Activated CD4-positive, alpha-beta T cell treated with anti-CD3 and anti-CD28 coated beads for 1 hour (primary cell): Measurements from ENCODE around the gene NCKIPSD.
"Not testable (repeated sequence)": the region's sequence is repeated elsewhere in the genome, so short reads cannot be mapped to it uniquely, and the experiment has no call there.

Experiments
- DNase-seq: peaks from one replicate; pipeline ENCODE4 v3.0.0-alpha.2; 2020

NCKIPSD gene

DNA sequence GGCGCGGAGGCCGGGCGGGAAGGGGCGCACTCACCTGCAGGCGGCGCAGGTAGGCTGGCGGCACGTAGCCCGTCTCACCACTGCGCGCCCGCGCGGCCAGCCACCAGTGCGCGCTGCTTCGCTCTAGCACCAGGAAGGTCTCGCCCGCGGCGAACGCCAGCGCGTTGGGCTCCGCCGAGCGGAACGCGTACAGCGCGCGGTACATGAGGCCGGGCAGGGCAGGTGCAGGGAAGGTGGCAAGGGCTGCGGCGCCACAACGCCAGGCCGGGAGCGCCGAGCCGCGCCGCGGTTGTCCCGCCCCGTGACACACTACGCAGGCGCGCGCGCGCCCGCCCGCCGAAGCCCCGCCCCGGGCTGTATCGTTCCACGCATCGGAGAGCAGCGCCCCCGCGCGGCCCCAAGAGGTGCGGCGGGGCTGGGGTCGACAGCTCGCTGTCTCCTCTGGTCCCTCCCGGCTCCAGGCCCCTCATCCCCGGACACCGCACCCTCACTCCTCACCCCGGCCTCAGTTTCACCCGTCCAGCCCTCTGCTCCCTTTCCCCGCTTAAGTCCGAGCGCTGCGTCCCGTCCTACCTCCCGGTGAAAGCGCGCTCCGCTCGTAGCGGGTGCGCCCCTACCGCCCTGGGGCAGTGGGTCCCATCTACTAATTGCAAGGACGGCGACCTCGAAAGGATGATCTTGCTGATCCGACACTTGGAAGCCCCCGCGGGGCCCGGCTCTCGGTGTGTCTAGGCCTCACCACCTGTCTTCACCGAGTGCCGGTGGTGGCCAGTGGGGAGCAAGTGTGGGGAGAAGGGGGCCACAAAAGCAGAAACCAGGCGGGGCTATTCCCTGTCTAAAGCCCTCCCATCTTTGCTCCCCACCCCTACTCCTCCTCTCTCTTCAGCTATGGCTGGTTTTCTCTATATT lies at the start of gene NCKIPSD:
TSS of gene NCKIPSD (minus strand) at position 313 of the 909 bp plus-strand sequence. CDS start at position 205, 108 bp downstream.
- DNase-seq = peak; percentile 85

DNA sequence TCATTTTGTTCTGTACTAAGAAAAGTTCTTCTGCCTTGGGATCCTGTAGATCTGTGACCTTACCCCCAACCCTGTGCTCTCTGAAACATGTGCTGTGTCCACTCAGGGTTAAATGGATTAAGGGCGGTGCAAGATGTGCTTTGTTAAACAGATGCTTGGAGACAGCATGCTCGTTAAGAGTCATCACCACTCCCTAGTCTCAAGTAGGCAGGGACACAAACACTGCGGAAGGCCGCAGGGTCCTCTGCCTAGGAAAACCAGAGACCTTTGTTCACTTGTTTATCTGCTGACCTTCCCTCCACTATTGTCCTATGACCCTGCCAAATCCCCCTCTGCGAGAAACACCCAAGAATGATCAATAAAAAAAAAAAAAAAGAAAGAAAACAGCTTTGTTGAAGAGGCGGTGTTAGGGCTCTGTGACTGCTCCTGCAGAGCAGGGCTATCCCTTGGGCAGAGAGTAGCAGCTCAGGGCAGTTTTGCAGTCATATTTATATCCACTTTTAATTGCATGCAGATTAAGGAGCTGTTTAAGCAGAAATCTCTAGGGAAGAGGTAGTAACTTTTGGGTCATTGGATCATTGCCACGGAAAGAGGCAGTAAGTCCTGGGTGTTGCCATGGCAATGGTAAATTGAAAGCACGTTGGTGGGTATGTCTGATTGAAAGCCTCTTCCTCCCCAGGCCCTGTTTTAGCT lies 49.5 kb upstream of the NCKIPSD start:
- DNase-seq = not testable (repeated sequence)

DNA sequence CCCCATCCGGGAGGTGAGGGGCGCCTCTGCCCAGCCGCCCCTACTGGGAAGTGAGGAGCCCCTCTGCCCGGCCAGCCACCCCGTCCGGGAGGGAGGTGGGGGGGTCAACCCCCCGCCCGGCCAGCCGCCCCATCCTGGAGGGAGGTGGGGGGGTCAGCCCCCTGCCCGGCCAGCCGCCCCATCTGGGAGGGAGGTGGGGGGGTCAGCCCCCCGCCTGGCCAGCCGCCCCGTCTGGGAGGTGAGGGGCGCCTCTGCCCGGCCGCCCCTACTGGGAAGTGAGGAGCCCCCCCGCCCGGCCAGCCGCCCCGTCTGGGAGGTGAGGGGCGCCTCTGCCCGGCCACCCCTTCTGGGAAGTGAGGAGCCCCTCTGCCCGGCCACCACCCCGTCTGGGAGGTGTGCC lies 48.8 kb upstream of the NCKIPSD start:
- not testable (repeated sequence) for DNase-seq

DNA sequence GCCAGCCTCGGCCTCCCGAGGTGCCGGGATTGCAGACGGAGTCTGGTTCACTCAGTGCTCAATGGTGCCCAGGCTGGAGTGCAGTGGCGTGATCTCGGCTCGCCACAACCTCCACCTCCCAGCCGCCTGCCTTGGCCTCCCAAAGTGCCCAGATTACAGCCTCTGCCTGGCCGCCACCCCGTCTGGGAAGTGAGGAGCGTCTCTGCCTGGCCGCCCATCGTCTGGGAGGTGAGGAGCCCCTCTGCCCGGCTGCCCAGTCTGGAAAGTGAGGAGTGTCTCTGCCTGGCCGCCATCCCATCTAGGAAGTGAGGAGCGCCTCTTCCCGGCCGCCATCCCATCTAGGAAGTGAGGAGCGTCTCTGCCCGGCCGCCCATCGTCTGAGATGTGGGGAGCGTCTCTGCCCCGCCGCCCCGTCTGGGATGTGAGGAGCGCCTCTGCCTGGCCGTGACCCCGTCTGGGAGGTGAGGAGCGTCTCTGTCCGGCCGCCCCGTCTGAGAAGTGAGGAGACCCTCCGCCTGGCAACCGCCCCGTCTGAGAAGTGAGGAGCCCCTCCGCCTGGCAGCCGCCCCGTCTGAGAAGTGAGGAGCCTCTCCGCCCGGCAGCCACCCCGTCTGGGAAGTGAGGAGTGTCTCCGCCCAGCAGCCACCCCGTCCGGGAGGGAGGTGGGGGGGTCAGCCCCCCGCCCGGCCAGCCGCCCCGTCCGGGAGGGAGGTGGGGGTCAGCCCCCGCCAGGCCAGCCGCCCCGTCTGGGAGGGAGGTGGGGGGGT lies 48.2 kb upstream of the NCKIPSD start:
- DNase-seq = not testable (repeated sequence)

DNA sequence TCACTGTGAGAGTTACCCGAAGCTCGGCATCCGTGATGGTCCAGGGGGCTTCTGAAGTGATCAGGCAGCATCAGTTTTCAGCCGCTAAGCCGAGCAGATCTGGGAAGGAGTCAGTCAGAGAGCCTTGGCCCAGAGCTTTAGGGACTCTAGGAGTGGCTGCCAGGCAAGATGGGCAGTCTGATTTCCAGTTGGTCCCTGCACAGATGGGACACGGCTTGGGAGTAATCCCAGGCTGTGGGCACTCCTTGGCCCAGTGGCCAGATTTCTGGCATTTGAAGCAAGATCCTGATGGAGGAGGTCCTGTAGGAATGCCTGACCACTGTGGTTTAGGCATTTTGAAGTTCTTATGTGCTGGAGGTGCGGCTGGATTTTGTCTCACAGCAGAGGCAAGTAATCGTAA lies 41.8 kb upstream of the NCKIPSD start:
- no peak for DNase-seq

DNA sequence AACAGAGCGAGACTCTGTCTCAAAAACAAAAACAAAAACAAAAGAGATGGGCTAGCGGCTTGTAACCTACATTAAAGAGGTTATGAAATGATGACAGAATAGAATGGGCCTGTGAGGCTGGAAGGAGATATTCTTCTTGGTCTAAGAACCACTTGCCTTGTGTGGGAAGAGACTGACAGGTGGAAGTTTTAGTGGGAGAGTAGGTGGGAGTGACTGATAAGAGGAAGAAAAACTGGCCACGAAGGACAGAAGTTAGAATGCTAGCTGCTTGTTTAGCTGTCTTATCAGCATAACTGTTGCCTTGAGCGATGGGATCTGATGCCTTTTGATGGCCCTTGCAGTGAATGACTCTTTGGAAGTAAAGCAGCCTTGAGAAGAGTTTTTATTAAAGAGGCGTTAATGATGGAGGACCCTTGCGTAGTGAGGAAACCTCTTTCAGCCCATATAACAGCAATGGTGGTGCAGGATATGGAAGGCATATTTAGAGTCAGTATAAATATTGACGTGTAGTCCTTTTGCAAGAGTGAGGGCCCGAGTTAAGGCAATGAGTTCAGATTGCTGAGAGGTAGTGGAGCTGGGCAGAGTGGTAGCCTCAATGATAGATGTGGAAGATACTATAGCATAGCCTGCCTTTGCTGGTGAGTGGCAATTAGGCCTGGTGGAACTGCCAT lies 39.6 kb upstream of the NCKIPSD start:
- DNase-seq = not testable (repeated sequence)

DNA sequence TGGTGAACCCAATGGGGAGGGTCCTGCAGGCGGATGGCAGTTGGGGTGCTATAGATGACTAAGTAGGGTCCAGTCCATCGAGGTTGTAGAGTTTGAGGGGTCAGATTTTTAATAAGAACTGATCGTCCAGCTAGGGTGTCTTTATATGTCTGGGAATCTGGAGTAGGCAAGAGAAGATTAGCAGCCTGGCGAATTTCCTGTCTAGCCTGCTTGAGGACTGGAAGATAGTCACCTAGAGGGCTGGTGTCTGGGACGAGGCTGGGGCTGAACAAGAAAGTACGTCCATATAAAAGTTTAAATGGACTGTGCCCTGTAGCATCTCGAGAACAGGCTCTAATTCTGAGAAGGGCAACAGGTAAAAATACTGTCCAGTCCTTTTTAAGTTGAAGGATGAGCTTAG lies 38.0 kb upstream of the NCKIPSD start:
- no peak for DNase-seq

DNA sequence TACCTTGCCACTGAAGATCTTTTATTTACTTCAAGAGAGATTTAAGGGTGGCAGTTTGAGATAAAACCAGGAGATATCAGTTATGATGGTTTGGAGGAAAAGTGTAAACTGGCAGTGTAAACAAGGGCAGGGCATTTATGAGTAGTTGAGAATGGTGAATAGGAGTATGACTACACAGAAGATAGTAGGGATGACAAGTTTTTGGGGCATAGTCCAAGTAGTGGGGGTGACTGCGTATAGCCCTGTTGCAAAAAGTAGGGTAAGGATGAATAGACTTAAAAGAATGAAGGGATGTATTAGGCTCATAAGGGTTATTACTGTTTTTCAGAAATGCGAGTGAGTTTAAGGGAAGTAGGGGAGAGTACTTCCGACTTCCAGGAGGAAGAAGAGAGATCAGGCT lies 37.6 kb upstream of the NCKIPSD start:
- DNase-seq = not testable (repeated sequence)

DNA sequence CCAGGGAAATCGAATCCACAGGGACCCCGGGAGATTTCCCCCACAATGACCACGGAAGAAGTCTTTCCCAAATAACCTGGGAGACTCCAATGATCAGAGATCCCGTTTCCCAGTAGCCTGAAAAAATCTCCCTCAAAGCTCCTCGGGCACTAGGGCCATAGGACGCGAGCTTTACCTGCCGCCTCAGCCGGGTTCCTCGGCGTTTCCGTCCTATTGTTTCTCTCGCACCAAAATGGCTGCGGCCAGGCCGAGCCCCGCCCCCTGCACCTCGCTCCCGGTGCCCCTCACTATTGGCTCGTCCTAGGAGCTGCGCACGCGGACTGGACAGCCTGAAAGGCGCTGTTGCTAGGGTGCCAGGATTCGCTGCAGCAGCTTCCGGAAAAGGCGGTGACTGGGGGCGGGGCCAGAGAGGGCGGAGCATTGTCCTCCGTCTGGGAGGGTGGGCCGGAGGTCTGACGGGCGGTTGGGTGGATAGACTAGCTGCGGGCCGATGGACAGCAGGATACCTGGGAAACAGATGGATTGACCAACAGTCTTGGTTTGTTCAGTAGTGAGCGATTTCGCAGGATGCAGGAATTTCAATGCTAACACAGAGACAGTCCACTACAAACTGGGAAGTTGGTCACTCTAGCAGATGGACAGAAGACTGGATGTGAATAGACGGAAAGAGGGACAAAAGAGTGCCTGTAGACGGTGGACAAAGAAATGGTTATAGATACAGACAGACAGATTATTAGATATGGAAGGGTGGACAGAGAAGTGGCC lies 31.4 kb upstream of the NCKIPSD start, which contains the start of gene IP6K2:
TSS of gene IP6K2 (minus strand) at position 240 of the 765 bp plus-strand sequence. CDS start 21,930 bp downstream, outside the sequence.
- DNase-seq = peak; percentile 97

DNA sequence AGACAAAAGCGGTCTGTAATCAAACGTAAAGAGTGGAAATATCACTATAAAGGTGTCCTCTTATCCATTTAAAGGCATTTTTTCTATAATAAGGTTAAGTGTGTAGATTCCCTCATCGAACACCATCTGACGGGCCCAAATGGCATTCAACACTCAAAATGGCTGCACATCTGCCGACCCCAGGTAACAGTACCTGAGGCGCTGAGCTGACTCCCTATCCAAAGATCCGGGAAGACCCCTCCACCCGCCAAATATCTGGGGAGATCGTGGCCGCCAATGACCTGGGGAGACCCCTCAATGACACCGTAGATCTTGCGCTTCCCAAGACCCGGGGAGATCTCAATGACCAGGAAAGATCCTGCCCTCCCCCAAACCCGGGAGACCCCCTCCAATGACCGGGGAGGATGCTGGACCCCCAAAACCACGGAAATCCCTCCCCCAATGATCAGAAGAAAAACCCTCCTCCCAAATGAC lies 30.8 kb upstream of the NCKIPSD start:
- no peak for DNase-seq

DNA sequence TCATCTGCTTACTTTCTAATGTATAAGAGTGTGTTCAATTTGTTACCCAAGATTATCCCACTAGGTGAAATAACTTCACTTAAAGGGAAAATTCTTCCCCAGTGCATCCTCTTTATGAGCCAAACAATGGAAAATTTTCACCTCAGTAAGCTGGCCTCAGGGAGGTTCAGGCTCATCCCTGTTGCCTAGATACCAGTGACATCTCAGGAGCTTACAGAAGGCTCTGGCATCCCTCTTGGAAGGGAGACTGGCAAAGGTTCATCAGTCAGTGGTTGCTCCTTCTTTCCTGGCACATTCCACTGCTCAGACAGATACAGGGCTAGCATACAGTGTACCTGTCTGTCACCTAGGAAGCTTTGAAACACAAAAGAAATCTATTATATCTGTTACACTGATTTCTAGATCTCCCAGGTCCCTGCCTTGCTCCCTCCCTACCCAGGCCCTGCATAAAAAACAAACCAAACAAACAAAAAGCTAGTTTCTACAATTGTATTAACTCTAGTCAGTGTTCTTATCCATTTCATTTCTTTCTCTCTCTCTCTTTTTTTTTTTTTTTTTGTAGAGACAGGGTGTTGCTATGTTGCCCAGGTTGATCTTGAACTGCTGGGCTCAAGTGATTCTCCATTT lies 29.6 kb upstream of the NCKIPSD start:
- DNase-seq = no peak

DNA sequence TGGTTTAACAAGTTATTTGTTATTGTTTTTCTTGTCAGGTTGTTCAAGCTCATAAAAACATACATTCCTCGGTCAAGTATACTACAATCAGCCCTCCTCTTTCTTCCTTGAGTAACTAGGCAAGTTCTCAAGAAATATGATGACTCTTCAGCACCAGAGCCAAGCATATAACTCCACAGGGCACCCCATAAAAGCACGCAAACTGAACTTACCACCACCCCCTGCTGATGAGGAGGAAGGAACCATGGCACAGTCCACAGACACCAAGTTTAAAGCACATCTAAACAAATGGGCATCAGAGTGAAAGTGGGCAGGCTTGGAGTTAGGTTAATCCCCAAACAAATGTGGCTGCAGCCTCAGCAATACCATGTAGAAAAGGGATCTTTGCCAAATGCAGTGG lies 26.0 kb upstream of the NCKIPSD start:
- no peak for DNase-seq

DNA sequence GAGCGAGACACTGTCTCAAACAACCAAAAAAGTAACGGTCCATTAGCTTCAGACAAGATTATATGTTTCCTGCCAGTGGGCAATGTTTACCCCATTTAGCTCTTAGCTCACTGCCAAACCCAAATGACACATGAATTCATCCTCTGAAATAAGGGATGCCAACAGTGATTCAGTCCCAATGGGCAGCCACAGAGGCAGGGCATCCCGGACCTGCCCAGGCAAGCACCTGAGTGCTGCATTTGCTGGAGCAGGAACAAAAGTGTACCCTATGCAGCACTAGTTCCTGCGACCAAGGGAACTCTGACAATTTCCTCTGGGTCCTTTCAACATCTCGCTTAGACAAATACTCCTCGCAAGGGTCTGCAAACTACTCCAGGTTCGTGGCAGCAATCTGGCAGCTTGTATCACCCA lies 23.3 kb upstream of the NCKIPSD start:
- DNase-seq = no peak

DNA sequence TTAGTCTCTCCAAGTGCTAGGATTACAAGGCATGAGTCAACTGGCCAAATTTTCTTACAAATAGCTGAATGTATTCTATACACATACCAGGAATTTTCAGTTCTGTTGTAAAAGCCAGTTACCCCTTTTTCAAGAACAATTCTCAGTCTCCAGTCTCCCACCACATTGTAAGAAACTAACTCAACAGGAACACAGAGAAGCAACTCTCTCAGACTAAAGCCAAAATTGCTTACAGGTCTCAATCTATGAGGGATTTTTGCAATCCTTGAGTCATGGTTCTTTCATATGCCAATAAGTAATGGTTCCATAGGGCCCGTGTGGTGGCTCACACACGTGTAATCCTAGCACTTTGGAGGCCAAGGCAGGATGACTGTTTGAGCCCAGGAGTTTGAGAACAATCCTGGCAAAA lies 22.8 kb upstream of the NCKIPSD start:
- no peak for DNase-seq

DNA sequence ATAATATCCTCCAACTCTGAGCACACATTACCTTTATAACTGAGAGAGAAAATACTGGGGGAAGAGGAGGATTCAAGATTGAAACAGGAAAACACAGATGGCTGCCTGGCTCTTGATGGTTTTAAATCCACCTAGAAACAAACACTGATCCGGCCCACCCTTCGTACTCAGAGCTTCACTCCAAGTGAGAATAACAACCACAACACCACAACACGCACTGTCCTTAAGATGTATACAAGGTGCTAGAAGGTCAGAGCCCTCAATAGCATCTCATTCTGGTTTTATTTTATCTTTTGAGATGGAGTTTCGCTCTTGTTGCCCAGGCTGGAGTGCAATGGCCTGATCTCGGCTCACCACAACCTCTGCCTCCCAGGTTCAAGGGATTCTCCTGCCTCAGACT lies 21.4 kb upstream of the NCKIPSD start:
- DNase-seq = no peak

DNA sequence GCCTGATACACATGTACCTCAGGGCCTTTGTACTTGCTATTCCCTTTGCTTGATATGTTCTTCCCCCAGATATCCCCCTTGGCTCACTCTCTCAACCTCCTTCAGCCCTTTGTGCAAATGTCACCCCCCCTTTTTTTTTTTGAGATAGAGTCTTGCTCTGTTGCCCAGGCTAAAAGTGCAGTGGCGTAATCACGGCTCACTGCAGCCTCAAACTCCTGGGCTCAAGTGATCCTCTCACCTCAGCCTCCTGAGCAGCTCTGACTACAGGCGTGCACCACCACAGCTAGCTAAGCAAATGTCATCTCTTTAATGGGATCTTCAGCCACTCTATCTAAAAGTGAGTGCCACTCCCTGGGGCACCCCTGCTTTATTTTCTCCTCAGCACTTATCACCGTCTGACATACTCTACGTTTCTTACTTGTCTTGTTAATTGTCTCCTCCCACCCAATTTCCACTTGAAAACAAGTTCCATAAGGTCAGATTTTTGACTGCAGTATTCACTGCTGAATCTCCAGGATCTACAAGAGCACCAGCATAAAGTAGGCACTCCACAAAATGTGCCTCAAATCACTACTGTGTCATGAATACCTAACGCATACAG lies 16.7 kb upstream of the NCKIPSD start:
- no peak for DNase-seq

DNA sequence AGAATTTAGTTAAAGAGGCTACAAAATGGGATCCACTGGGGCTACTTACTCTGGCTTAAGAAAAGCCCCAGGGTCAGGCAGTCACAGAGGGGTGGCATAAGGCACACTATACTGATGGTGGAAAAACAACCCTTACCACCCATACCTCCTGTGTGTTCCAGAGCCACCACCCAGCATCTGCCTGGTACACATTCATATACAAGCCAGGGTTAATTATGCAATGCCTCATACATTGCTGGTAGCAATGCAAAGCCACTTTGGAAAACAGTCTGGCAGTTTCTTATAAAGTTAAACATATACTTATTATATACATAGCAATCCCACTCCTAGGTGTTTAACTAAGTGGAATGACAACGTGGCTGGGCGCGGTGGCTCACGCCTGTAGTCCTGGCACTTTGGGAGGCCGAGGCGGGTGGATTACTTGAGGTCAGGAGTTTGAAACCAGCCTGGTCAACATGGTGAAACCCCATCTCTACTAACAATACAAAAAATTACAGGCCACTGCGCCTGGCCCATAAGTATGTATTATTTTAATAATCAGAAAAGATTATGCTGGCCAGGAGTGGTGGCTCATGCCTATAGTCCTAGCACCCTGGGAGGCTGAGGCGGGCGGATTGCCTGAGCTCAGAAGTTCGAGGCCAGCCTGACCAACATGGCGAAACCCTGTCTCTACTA lies 15.2 kb upstream of the NCKIPSD start:
- no peak for DNase-seq

DNA sequence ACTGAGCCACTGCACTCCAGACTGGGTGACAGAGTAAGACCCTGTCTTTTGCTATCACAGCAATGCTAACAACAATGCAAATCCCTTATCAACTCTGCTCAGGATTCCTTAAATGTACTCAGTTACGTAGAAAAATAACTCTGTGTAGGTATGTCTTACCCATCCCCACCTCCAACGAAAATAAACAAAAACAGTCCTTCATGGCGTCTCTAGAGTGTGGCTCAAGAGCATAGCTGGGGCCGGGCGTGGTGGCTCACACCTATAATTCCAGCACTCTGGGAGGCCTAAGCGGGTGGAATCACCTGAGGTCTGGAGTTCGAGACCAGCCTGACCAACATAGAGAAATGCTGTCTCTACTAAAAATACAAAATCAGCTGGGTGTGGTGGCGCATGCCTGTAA lies 13.2 kb upstream of the NCKIPSD start:
- DNase-seq = no peak

DNA sequence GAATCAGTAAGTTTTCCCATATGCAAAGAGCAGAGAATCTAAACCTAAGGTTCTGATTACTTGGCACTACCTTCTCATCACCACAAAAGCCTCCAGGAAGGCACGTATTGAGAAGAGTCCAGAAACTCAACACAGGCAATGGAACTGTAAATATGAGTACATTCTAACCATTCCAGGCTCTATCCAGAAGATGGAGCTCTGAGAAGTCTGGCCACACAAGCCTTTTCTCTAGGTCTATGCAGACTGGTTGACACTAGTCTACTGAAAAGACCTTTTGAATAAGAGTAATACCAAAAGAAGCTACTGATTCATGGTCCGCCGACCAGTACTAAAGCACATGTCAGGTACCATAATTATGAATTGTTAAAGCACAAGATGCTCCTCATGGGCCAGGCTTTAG lies 12.2 kb upstream of the NCKIPSD start:
- no peak for DNase-seq

DNA sequence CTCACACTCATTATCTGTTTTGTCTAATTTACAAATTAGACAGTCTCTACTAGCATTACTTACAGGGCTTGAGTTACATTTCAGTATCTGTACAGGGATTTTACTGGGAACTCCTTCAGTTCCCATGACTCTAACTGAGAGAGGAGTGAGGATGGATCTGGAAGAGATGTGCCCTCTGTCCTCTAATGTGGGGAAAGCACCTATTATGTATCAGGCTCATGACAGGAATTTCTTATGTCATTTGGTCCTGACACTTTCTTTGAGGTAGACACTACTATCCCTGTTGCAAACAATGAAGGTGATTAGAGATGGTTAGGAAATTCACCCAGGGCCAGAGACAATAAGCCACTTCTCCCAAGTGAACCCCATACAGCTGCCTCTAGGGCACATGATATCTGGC lies 10.9 kb upstream of the NCKIPSD start:
- DNase-seq = no peak
